Middle frontal gyrus (tissue), 1 donor: Measurements from ENCODE around the gene PCMT1.
"Not testable (repeated sequence)": the region's sequence is repeated elsewhere in the genome, so short reads cannot be mapped to it uniquely, and the experiment has no call there.

ENCODE experiments used
- DNase-seq: peaks from one replicate; pipeline ENCODE4 v3.0.0-alpha.2; 2015; ENCODE audit warnings: low spot score; ENCODE audit errors: extremely low spot score

PCMT1 gene

GRCh38 chr6:149749594-149750135 lies at the start of gene PCMT1:
TSS of gene PCMT1 (plus strand) at chr6:149749741. CDS start at chr6:149749902, 161 bp downstream.
- peak; percentile 80 for DNase-seq

- DNase-seq: no peak
These were observed 47.8 kb upstream of the PCMT1 start for GRCh38 chr6:149701714-149702113.

GRCh38 chr6:149711711-149712110 lies 37.8 kb upstream of the PCMT1 start:
- no peak for DNase-seq

GRCh38 chr6:149714442-149714841 lies 35.1 kb upstream of the PCMT1 start:
- no peak for DNase-seq

- DNase-seq: no peak
These were observed 33.2 kb upstream of the PCMT1 start for GRCh38 chr6:149716181-149716963.

- DNase-seq: no peak
These were observed 32.3 kb upstream of the PCMT1 start for GRCh38 chr6:149717255-149717587.

GRCh38 chr6:149717588-149718458 lies 31.7 kb upstream of the PCMT1 start, which contains the start of gene LATS1:
TSS of gene LATS1 (minus strand) at chr6:149718101. CDS start at chr6:149702126, 15,975 bp downstream.
- peak; percentile 78 for DNase-seq

GRCh38 chr6:149719531-149719930 lies 30.0 kb upstream of the PCMT1 start:
- no peak for DNase-seq

GRCh38 chr6:149723262-149723661 lies 26.3 kb upstream of the PCMT1 start:
- DNase-seq: no peak

GRCh38 chr6:149723771-149724417 lies 25.6 kb upstream of the PCMT1 start:
- DNase-seq: peak; percentile 47

GRCh38 chr6:149725785-149726184 lies 23.8 kb upstream of the PCMT1 start:
- no peak for DNase-seq

- DNase-seq: no peak
These were observed 21.6 kb upstream of the PCMT1 start for GRCh38 chr6:149727793-149728498.

- DNase-seq: no peak
These were observed 20.9 kb upstream of the PCMT1 start for GRCh38 chr6:149728499-149729234.

GRCh38 chr6:149729824-149730223 lies 19.7 kb upstream of the PCMT1 start:
- DNase-seq: no peak

- DNase-seq: no peak
These were observed 16.3 kb upstream of the PCMT1 start for GRCh38 chr6:149733089-149733720.

- no peak for DNase-seq
These were observed 14.6 kb upstream of the PCMT1 start for GRCh38 chr6:149734915-149735314.

- DNase-seq: not testable (repeated sequence)
These were observed 4.3 kb upstream of the PCMT1 start for GRCh38 chr6:149745252-149745651.

GRCh38 chr6:149746147-149746946 lies 3.2 kb upstream of the PCMT1 start, which contains the start of gene NUP43:
TSS of gene NUP43 (minus strand) at chr6:149746529. CDS start at chr6:149746495, 34 bp downstream.
- peak; percentile 86 for DNase-seq
